ENCODE results near the gene LAMB1.
"Not testable (repeated sequence)": the region's sequence is repeated elsewhere in the genome, so short reads cannot be mapped to it uniquely, and the experiment has no call there.

LAMB1 gene

DNA sequence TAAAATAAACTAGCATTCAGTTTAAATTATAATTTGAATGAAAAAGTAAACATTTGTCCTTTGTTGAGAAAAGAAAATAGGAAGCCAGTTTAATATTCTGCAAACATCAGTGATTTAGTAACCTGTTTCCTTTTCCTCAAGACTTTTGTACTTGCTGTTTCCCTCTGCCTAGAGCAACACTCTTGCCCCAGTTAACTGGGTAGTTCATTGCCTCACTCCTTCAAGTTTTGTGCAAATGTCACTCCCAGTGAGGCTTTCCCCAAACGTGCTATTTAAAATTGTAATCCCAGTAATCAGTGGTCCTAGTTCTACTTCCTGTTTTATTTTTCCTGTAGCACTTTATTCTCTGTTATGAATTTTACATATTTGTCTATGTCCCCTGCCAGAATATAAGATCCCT is 88.1 kb downstream of the LAMB1 start:
- no peak for DNase-seq

DNA sequence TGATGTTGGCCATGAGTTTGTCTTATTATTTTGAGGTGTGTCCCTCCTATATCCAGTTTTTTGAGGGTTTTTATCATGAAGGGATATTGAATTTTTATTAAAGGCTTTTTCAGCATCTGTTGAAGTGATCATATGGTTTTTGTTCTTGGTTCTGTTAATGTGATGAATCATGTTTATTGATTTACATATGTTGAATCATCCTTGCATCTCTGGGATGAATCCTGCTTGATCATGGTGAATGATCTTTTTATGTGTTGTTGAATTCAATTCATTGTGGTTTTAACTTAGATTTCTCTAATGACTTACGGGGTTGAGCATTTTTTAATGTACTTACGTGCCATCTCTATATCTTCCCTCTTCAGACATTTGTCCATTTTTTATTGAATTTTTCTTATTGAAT is 89.1 kb downstream of the LAMB1 start:
- no peak for DNase-seq

GRCh38 chr7:107911981-107912380 is 91.0 kb downstream of the LAMB1 start:
- DNase-seq: no peak

DNA sequence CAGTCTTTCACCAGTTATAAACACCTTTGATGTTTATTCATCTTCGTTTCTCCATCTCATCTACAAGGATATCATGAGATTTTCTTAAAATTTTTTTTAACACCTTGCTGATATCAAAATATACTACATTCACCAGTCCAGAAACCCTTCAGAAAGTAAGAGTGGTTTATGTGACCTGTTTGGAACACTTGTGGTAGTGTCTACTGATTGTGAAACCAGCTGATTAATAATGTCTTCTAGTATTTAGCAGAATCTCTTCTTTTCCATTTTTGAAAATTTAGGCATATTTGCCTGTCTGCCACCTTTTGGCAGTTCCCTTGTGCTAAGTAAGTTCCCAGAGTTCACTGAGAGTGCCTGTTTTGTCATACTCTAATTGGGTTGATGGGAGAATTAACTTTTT is 93.5 kb downstream of the LAMB1 start:
- DNase-seq: no peak

- DNase-seq: no peak
Observed at GRCh38 chr7:107907790-107908189, 95.2 kb downstream of the LAMB1 start.

DNA sequence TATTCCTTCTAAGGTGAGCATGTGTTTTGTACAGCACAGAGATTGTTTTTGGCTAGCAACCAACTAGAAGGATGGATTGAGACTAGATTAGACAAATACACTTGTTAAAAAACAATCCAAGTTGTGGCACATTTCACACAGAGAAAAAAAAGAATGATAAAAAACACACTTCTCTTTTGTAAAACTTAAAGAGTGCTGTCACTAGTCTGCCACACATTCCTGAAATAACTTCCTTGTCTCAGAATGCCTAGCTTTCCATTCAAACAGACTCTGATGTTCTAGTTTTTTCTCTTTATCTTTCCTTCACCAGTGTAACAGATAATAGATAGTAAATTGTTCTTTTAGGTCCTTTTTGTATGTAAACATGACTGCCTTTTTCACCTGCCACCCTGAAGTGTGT is 100.6 kb downstream of the LAMB1 start:
- DNase-seq: no peak

- no peak for DNase-seq
Observed at GRCh38 chr7:107900496-107901015, 102.4 kb downstream of the LAMB1 start.

DNA sequence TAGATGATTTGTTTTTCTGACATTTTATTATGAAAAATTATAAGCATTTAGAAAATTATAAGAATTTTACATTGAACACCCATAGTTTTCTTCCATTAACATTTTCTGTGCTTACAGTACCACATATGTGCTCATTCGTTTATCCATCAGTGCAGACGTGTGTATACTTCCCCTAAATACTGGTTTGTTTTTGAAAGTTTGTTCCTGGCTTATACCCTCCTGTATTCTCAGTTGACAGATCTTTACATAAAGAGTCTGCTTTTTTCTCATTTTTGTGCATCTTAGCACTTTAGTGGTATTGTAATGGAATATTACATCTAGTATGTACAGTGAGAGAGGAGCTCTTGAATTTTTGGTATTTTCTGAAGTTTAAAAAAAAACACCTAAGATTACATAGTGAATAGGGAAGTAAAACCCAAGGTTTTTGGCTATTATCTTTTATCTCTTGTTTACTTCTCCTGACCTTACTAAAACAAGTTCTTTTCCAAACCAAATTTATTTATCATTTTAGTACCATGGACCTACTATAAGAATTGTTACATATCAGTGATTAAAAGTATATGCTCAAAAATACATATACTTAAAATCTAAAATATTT is 103.9 kb downstream of the LAMB1 start:
- DNase-seq: no peak

DNA sequence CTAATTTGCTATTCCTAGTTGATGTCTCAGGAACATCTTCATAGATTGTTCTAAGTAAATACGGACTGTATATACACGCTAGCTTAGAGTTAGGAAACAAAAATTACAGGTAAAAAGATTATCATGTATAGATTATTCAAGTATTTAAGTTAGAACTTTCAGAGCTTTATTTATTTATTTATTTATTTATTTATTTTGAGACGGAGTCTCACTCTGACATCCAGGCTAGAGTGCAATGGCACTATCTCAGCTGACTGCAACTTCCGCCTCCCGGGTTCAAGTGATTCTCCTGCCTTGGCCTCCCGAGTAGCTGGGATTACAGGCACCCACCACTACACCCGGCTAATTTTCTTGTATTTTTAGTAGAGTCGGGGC is 110.6 kb downstream of the LAMB1 start:
- not testable (repeated sequence) for DNase-seq

DNA sequence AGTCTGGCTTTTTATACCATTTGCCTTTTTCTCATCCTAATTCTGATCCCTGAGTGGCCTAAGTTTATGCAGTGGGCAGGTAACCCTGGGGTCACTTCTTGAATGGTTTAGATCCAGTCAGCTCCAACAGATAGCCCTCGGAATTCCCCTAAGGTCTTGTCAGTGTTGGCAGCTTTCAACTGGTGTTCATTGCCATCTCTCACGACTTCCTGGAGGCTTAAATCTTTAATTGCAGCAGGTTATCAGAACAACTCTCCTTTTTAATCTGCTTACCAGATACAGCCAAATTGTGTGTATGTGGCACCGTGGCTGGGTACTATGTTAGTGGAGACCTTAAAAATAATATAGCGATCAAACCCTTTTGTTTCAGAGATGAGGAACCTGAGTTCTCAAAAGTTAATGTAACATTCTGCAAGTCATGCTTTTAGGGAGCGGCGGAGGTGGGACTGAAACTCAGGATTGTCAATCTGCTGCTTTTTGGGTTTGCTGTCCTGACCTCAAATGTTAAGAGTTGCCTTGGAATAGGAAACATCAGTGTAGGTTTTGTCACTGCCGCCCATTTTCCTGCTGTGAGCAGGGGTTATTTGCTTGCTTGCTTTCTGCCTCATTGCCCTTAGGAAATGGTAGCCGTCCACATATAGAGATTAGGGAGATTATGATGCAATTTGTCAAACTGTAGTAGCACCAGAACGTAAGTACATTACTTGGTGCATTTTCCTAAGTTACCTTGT is 111.2 kb downstream of the LAMB1 start:
- DNase-seq: no peak

DNA sequence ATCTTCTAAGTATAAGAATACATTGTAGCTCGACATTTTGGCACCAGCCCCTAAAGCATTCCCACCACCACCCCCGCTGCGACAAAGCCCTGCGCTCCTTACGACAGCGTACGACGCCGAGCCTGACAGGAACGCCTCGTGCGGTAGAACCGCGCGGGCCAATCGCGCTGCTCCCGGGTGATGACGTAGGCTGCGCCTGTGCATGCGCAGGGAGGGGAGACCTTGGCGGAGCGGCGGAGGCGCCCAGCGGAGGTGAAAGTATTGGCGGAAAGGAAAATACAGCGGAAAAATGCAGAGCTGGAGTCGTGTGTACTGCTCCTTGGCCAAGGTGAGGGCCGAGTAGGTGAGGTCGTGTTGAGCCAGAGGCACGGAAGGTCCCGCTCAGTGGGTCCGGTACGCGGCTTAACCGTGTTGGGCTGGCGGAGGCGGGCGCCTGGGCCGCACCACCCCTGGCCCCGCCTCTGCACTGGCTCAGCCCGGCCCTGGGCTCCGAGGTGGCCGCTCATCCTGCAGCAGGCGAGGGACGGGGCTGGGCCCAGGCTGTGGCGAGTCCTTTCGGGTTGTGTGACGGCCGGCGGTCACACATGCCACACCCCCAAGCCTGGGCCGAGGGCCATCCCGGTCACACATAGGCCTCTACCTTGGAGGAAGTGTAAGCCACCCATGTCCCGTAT is 111.9 kb downstream of the LAMB1 start, which contains the start of gene DLD:
TSS of gene DLD (plus strand) at position 222 of the 674 bp plus-strand sequence. CDS start at position 290, 68 bp downstream.
- DNase-seq: peak; percentile 94

- DNase-seq: no peak
Observed at GRCh38 chr7:107890493-107890961, 112.4 kb downstream of the LAMB1 start.

DNA sequence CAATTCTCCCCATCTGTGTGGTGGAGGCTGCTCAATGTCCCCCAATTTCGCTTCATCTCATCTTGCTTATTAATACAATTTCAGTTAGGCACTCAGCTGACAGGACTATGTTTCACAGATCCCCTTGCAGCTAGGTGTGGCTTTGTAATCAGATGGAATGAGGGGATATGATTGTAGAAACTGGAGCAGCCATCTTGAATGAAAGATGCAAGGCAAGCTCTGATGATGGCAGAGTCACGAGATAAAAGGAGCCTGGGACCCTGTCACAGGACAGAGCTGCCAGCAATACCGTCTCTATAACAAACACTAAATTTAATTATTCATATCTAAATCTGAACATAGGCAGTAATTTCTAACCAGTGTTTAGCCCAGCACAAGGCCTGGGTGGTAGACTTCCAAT is 113.0 kb downstream of the LAMB1 start:
- no peak for DNase-seq

DNA sequence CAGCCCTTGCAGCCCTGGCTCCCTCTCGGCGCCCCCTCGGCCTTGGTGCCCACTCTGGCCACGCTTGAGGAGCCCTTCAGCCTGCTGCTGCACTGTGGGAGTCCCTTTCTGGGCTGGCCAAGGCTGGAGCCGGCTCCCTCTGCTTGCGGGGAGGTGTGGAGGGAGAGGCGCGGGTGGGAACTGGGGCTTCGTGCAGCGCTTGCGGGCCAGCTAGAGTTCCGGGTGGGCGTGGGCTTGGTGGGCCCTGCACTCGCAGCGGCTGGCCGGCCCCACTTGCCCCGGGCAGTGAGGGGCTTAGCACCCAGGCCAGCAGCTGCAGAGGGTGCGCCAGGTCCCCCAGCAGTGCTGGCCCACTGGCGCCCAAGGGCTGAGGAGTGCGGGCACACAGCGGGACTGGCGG is 115.1 kb downstream of the LAMB1 start:
- not testable (repeated sequence) for DNase-seq

- DNase-seq: no peak
Observed at GRCh38 chr7:107884066-107884818, 118.7 kb downstream of the LAMB1 start.

DNA sequence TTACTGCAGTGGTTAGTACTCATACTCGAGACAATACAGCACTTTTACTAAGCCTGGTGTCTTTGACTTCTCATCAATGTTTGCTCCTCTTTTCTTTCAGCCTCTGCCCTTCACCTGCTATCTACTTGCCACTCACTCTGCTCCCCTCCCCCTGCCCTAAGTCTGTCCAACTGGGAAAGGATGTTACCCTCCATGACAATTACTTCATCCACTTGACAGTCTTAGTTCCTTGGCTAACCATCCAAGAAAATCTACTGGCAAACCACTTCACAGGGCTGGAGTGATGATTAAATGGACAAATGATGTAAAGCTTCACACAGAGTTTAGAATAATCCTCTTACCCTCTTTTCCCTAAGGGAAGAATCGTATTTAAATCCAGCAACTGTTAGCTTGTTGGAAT is 120.2 kb downstream of the LAMB1 start:
- no peak for DNase-seq

DNA sequence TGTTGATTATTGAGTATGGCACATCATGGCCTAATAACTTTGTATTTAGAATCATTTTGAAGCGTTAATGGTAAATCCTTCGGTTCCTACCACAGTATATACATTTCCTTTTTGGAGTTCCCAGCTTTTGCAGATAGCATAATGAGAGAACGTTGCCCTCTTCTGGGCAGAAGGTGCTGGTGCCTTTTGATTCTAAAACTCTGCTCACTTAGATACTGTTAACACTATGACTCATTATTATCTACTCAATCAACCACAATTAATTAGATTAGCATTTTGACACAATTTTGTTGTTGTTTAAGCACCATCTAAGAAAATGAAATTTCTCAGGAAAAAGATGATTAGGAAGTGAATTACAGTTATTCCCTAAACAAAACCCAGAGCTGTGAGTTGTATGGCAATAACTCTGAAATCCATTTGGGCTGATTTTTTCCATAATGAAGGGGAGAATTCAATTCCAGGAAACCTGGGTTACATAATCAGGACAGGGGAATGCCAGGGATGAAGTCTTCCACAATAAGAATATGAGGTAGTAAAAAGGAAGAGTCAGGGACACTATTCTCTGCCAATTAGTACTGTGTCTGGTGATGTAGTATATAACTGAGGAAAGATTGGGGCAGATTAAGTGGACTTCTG is 123.4 kb downstream of the LAMB1 start:
- DNase-seq: no peak

DNA sequence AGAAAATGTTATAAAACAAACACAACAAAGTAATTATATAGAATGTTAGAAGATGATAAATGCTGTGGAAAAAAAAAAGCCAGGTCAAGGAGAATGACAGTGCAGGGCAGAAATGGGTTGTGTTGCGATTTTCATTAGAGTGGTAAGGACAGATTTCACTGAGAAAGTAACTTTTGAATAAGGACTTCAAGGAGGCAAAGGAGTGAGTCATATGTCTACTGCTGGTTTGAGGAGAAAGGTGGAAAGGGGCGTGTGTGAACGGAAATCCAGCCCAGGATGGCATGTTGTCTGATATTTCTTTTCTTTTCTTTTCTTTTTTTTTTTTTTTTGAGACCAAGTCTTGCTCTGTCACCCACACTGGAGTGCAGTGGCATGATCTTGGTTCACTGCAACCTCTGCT is 124.3 kb downstream of the LAMB1 start:
- DNase-seq: no peak

GRCh38 chr7:107877731-107878382 is 125.1 kb downstream of the LAMB1 start:
- no peak for DNase-seq

GRCh38 chr7:107876916-107877315 is 126.0 kb downstream of the LAMB1 start:
- DNase-seq: no peak

DNA sequence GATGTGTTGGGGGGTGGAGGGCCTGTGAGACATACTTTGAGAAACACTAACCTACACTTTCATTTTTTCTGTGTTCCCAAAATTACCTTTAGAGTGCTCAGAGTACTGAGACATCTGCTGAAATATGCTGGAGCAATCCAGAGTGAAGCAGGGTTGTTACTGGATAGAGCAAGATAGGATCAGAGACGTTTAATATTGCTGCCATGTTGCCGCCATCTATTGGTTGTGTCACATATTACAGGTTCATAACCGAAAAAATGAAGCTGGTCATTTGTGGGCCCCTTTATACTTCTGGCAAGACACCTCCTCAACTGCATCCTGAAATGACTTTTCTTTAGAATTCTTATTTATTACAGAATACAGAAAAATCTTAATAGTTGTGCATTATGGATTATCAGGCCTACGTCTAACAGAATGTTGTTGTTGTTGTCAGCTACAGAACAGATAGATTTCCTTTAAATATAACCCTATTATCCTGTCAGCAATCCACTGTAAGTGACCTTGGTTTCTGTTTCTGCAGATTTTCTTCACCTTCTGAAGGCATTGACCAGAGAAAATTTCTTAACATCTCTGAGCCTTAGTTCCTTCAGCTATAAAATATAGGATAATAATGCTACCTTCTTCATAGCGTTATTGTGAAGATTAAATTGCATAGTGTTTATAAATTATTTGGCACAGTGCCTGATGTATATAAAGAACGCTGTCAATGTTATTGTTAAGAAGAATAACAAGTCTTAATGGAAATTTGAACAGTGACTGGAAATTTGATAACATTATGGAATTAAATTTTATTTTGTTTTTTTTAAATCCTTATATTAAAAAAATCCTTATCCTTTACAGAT is 128.1 kb downstream of the LAMB1 start:
- DNase-seq: no peak
